Calu3 (cell line): ENCODE data around the gene PDZD8. TPM values are rescaled to one million over a fixed set of nuclear protein-coding genes. Genes with fewer than 3 reads are reported as not detected.

Experiments
- BruUV-seq: library from RNA; stranded (reverse); fragments of 400-500 nt; replicated peaks from 2 replicates; lab custom pipeline; 2021; lab: Mats Ljungman, UMichigan
- CTCF ChIA-PET: fragments of 300-600 bp; sonication (Branson Sonifier 250); formaldehyde crosslinking; loops from one replicate; lab custom pipeline; 2022; ENCODE audit warnings: antibody characterized with exemption; lab: Charles Lee
- DNase-seq: peaks from one replicate; pipeline ENCODE4 v3.0.0; 2022
- H3K27ac Mint-ChIP-seq: one replicate; pipeline ENCODE4 v1.8.0; 2022; ENCODE audit warnings: mixed read lengths; ENCODE audit not compliant: unreplicated experiment
- H3K27me3 Mint-ChIP-seq: one replicate; pipeline ENCODE4 v1.8.0; 2022; ENCODE audit warnings: mixed read lengths; ENCODE audit not compliant: unreplicated experiment
- H3K36me3 Mint-ChIP-seq: one replicate; pipeline ENCODE4 v1.8.0; 2022; ENCODE audit warnings: mild to moderate bottlenecking, moderate library complexity, mixed read lengths; ENCODE audit not compliant: insufficient read depth, unreplicated experiment
- H3K4me1 Mint-ChIP-seq: one replicate; pipeline ENCODE4 v1.8.0; 2022; ENCODE audit warnings: mild to moderate bottlenecking, low read depth, mixed read lengths; ENCODE audit not compliant: unreplicated experiment
- H3K4me3 Mint-ChIP-seq: one replicate; pipeline ENCODE4 v1.8.0; 2022; ENCODE audit warnings: mild to moderate bottlenecking, low read depth, moderate library complexity, mixed read lengths; ENCODE audit not compliant: unreplicated experiment
- H3K9me3 Mint-ChIP-seq: one replicate; pipeline ENCODE4 v1.8.0; 2022; ENCODE audit warnings: low read depth, mixed read lengths; ENCODE audit not compliant: unreplicated experiment
- CTCF ChIP-seq: fragments of 200-600 bp; IDR thresholded peaks from one replicate; pipeline ENCODE4 v1.8.0; 2022; ENCODE audit warnings: antibody characterized with exemption; ENCODE audit not compliant: unreplicated experiment
- intact Hi-C: fragments of 100-400 bp; cut with micrococcal nuclease; formaldehyde crosslinking; loops from one replicate; pipeline ENCODE4 v1.10.0; 2022; ENCODE audit not compliant: unreplicated experiment
- total RNA-seq: library from RNA; stranded (reverse); gene quantifications from 2 replicates; pipeline ENCODE4 v1.2.3, GENCODE V29; 2022

Gene PDZD8
- total RNA-seq, 1 experiment from 2014 or later, result 45.0 TPM

- BruUV-seq, result no TSS peak
- no peak for DNase-seq
- Mint-ChIP-seq H3K36me3 (no peaks in the 10 kb centered on the region), H3K9me3 (no peaks in the 10 kb centered on the region), H3K4me3 (no peak overlapping the region), H3K27ac (no peak overlapping the region), H3K4me1 (no peaks in the 10 kb centered on the region), H3K27me3 (no peaks in the 10 kb centered on the region)
- TF ChIP-seq CTCF, result no peak
- intact Hi-C loops, result no loop called here
- CTCF ChIA-PET, result no interaction called here
Measured at GRCh38 chr10:117420768-117421167, 45.5 kb upstream of the PDZD8 start.

GRCh38 chr10:117419921-117420320 is 44.7 kb upstream of the PDZD8 start:
- Mint-ChIP-seq H3K4me1 (no peaks in the 10 kb centered on the region), H3K36me3 (no peaks in the 10 kb centered on the region), H3K4me3 (no peak overlapping the region), H3K27me3 (no peaks in the 10 kb centered on the region), H3K27ac (no peak overlapping the region), H3K9me3 (no peaks in the 10 kb centered on the region)
- no TSS peak for BruUV-seq
- CTCF ChIA-PET, result no interaction called here
- TF ChIP-seq CTCF, result no peak
- intact Hi-C loops, result no loop called here
- DNase-seq, result no peak

- H3K4me3 Mint-ChIP-seq, result no peak overlapping the region
- no peak overlapping the region for H3K27ac Mint-ChIP-seq
- BruUV-seq, result no TSS peak
Measured at GRCh38 chr10:117419159-117419558, 43.9 kb upstream of the PDZD8 start.

DNA sequence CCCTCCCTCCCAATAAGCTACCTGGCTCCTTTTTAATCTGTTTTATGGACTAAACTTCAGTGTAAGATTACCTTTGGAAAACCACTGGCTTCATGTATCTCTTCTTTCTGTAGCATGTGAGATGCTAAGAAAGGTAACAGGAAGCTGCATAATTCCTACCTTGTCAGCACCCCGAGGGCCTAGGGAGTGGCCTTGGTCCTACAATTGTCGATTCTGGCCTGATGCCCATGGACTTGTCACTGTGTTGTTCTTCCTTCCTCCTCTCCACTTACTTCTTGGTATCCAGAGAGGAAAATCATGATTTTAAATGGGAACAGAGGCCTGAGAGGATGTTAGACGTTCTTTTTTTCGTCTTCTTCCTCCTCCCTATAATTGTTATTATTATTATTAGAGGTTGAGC is 42.9 kb upstream of the PDZD8 start:
- no peak for TF ChIP-seq CTCF
- Mint-ChIP-seq H3K4me1 (no peaks in the 10 kb centered on the region), H3K9me3 (no peaks in the 10 kb centered on the region), H3K27me3 (no peaks in the 10 kb centered on the region), H3K4me3 (no peak overlapping the region), H3K27ac (no peak overlapping the region), H3K36me3 (no peaks in the 10 kb centered on the region)
- intact Hi-C loops, result no loop called here
- no TSS peak for BruUV-seq
- CTCF ChIA-PET, result no interaction called here
- peak; percentile 27 for DNase-seq

More at GRCh38 chr10:117419159-117419558, 43.9 kb upstream of the PDZD8 start:
- Mint-ChIP-seq H3K36me3 (no peaks in the 10 kb centered on the region), H3K4me1 (no peaks in the 10 kb centered on the region), H3K9me3 (no peaks in the 10 kb centered on the region), H3K27me3 (no peaks in the 10 kb centered on the region)
- CTCF ChIA-PET, result no interaction called here
- intact Hi-C loops, result no loop called here
- DNase-seq, result no peak
- no peak for TF ChIP-seq CTCF
